HG02798 (cell line): Measurements from ENCODE around the gene GPX2.
"Not testable (repeated sequence)": the region's sequence is repeated elsewhere in the genome, so short reads cannot be mapped to it uniquely, and the experiment has no call there.

Experiments used
- ATAC-seq: cut with Tn5 transposase; IDR thresholded peaks from one replicate; pipeline ENCODE4 v1.9.1; 2021; ENCODE audit warnings: mild to moderate bottlenecking; ENCODE audit not compliant: unreplicated experiment, poor library complexity

GPX2 gene

DNA sequence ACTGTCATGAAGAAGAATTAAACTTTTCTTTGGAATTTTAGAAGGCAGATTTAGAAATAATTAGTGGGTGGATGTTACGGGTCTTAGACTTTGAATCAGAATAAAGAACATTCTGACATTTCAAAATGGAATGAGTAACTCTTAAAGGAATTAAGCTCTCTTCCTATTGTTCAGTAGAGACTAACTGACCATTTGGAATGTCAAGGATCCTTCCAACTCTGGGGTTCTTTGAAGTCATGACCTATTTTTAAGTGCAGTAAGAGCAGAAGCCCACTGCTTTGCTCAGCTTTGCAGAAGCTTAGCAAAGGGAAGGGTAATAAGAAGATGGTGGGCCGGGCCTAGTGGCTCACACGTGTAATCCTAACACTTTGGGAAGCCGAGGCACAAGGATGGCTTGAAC is 24.3 kb downstream of the GPX2 start:
- no peak for ATAC-seq

DNA sequence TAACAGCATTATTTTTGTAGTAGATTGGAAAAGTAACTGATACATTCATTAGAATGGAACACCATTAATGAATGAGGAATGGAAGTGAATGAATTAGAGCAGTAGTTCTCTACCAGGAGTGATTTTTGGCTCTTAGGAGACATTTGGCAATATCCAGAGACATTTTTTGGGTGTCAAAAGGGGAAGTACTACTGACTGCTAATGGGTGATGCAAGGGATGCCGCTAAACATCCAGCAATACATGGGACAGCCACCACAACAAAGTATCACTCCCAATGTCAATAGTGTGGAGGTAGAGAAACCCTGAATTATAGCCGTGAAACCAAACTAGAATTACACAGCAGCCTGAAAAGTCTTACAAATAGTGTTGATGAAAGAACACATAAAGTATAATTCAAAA is 26.7 kb downstream of the GPX2 start:
- no peak for ATAC-seq

DNA sequence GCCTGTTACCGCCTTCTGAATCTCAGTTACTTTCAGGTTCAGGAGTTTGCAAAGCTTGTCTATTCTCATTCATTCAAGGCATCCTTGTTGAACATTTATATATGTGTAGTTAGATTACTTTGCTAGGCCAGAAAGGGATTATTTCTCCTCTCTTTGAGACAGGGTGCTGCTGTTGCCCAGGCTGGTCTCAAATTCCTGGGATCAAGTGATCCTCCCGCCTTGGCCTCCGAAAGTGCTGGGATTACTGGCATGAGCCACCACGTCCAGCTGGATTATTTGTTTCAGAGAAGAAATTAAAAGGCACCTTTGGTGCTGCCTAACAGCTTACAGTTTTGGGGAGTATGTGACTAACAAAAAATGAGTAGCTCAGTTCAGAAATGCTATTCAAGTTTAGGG is 27.5 kb downstream of the GPX2 start:
- no peak for ATAC-seq

DNA sequence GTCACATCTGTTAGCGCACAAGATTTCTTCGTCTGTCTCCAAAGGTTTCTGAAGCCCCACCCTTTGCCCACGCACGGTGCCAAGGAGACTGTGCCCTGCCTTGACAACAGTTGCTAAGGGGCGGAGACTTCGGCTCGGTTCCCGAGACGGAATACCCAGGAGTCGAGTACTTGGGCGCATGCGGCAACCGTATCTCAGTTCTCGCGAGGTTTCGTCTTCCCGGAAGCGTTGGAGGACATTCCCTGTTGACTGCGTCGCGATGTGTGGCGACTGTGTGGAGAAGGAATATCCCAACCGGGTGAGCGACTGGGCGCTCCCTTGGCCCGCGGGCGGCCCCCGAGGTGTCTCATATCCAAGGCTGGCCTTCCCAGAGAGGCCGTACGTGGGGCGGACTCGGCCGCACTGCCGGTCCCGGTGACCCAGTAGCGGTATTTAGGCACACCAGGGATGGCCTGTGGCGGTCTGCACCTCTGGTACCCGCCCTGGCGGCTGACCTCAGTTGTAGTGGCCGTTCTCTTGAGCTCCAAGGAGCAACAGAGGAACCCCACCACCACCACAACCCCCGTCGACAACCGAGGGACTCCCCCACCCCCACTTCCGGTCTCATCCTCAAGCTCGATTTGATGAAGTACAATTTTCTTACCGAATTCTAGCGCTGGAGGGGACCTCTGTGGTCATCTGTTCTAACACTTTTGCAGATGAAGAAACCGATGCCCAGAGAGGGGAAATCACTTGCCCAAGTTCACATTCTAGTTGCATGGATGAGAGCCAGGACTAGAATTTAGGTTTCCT is 28.1 kb downstream of the GPX2 start, which contains the start of gene CHURC1:
Gene CHURC1, plus strand, starts transcription at position 219 of the 792 bp plus-strand sequence. Its CDS starts 41 bp downstream, at position 260.
- peak; percentile 99 for ATAC-seq

DNA sequence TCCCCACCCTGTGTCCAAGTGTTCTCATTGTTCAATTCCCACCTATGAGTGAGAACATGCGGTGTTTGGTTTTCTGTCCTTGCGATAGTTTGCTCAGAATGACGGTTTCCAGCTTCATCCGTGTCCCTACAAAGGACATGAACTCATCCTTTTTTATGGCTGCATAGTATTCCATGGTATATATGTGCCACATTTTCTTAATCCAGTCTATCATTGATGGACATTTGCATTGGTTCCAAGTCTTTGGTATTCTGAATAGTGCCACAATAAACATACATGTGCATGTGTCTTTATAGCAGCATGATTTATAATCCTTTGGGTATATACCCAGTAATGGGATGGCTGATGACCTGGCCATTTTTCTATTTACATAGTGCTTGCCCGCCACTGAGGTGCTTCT is 29.1 kb downstream of the GPX2 start:
- ATAC-seq, result not testable (repeated sequence)

DNA sequence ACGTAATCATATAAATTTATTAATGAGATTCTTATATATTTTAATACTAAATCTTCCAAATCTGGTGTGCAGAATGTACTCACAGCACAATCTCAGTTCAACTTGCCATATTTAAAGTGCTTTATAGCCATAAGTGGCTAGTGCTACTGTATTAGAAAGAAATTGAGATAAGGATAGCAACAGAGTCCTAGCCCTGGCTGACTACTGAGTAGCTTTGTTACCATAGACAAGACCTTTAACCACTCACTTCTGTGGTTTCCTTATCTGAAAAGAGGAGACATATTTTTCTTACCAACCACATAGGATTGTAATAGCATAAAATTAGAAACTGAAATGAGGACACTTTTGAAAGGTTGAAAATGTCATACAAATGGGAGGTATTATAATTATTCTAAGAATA is 30.3 kb downstream of the GPX2 start:
- ATAC-seq, result no peak

DNA sequence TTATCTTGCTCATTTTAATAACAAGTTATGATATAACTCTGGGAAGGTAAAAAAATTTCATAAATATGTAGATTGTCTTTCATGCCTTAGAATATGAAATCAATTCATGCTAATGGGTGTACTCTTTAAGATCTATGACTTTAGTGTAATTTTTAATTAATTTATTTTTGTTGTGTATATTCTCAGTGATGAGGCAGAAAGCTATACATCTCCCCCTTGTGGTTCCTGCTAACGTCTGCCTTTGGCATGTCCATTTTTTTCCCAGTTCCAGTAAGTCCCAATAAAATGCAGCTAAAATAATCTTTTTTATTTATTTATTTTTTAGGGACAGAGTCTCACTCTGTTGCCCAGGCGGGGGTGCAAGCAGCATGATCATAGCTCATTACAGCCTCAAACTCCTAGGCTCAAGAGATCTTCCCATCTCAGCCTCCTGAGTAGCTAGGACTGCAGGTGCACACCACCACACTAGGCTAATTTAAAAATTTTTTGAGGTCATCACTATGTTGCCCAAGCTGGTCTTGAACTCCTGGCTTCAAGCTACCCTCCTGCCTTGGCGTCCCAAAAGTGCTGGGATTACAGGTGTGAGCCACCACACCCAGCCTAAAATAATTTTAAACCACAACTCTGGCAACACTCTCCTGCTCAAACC is 31.6 kb downstream of the GPX2 start:
- no peak for ATAC-seq

DNA sequence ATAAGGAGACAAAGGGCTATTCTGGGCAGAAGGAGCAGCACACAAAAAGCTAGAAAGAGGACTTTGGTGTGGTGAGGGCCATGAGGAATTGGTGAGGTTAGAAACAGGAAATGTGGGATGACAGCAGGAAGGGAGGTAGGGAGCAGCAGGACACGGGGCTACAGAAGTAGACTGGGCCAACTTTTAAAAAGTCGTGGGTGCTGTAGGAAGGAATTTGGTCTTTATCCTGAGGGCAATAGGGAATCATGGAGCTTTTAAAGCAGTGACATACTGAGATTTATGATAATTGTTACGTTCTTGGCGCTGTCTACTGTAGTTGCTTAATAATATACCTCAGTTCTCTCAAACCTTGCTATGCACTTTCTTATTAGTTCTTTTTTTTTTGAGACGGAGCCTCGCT is 36.5 kb downstream of the GPX2 start:
- ATAC-seq, result no peak

DNA sequence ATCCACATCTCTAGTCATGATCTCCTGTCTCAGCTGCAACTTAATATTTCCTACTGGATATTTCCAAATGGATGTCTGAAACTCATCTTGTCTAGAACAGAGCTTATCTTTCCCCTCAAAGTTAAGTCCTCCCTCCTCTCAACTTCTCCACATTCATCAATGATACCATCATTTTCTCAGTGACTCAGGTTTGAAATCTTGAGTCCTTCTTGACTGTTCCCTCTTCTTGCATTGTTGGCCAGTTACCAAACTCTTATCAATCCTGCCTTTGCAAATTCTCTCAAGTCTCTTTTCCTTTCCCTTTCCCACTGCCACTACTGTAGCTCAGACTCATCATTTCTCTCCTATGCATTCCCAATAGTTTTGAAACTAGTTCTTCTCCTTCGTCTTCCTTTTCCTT is 42.6 kb downstream of the GPX2 start:
- ATAC-seq, result no peak

DNA sequence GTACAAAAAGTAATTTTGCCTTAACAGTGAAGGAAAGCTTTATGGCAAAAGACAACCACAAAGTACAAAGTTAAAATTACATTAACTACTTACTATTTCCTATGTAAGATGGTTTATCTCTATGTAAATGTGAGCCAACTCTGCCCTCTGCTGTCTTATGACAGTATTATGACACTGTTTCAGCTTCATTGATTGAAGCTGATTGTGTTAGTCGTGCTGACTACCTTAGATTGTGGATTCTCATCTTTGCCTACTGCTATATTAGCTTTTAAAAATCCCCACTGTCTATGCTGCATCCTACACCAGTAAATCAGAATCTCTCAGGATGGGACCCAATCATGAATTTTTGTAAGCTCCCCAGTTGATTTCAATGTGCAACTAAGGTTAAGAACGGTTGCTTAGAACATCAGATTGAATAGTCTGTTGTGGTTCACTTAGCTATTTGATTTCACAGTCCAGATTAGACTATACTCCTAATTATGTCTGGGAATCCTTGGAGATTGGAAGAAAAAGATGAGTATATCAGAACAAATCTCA is 50.6 kb downstream of the GPX2 start:
- ATAC-seq, result no peak

DNA sequence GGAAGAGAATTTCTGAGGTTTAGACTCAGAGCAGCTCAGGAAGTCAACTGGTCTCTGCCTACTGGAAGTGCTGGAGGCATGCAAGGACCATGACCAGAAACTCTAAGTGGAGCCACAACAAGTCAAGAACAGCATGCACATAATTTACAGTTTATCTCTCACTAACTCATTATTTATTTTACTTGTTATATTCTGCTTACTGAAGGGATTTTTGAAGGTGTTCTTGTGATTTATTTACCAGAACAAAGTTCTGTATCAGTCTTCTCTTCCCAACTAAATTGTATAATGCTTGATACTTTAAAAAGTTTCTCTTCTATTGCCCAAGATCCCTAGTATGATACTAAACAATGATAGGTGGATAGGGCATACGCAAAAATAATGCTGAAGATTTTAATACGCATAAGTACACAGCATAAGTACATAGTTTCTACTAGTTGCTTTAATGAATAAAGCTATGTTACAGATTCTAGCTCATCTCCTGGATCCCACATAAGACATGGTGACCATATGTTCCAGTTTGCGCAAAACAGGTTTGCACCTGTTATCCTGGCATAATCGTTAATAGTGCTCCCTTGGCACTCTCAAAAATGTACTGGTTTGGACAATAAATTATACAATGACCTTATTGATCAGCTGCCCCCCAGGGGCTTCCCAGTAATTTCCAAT is 51.2 kb downstream of the GPX2 start:
- no peak for ATAC-seq

DNA sequence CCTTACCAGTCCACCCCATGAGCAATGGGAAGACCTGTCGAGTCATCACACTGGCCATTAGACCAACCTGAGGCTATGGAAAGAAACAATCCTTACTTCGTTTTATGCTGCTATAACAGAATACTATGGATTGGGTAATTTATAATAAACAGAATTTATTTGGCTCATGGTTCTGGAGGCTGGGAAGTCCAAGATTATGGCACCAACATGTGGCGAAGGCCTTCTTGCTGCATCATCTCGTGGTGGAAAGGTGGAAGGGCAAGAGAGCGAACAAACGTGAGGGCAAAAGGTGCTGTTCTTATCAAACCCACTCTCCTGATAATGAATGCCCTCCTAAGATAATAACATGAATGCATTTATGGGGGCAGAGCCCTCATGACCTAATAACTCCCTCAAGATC is 53.2 kb downstream of the GPX2 start:
- no peak for ATAC-seq
